GM21825 (cell line): Measurements from ENCODE around the gene GPR176.

Experiments used
- ATAC-seq: cut with Tn5 transposase; IDR thresholded peaks from one replicate; pipeline ENCODE4 v1.9.1; 2021; ENCODE audit warnings: mild to moderate bottlenecking, moderate library complexity; ENCODE audit not compliant: unreplicated experiment

Gene GPR176, protein sequence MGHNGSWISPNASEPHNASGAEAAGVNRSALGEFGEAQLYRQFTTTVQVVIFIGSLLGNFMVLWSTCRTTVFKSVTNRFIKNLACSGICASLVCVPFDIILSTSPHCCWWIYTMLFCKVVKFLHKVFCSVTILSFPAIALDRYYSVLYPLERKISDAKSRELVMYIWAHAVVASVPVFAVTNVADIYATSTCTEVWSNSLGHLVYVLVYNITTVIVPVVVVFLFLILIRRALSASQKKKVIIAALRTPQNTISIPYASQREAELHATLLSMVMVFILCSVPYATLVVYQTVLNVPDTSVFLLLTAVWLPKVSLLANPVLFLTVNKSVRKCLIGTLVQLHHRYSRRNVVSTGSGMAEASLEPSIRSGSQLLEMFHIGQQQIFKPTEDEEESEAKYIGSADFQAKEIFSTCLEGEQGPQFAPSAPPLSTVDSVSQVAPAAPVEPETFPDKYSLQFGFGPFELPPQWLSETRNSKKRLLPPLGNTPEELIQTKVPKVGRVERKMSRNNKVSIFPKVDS

DNA sequence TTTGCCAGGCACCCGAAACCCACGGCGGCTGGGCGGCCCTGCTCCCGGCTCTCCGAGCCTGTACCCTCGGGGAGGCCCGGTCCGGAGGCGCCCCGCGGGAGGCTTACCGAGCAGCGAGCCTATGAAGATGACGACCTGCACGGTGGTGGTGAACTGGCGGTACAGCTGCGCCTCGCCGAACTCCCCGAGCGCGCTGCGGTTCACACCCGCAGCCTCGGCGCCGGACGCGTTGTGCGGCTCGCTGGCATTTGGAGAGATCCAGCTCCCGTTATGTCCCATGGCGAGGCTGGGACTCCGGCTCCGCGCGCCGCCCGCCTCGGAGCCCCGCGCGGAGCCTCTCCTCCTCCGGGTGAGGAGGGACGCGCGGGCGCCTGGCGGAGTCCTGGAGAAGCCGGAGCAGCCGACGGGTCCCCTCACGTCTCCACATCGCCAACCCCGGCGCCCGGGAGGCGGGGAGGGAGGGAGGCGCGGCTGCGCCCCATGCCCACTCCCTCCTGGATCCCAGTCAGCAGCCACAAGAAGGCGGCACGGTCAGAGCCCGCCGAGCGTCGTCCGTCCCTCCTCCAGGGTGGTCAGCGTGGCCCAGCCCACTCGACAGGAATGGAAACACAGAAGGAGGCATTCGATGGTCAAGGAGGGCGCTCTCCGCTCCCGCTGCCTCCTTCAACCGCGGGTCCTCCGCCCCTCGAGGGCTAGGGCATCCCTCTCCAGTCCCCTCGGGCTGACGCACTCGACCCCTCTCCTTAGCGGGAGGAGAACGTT, at the start of gene GPR176:
Gene GPR176, minus strand, starts transcription at position 519 of the 762 bp plus-strand sequence. Its CDS starts 240 bp downstream, at position 279.
- ATAC-seq: peak; percentile 11

DNA sequence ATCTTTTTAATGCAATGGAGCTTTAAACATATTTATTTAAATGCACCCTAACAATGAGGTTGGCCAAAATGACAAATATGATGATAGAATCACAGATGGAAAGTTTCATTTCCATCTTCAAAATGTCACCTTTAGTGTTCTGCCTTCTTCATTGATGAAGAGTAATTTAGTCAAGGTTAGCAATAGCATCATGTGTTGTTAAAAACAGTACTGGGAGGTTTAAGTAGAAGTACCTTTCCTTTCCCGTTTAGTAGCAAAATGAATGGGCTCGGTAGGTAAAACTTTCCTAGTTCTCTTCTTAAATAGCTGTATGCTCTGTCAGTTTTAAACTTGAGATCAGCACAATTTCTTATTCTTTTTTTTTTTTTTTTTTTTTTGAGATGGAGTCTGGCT, 48.9 kb upstream of the GPR176 start:
- ATAC-seq: no peak

- no peak for ATAC-seq
Measured at GRCh38 chr15:39968273-39969001, 48.4 kb upstream of the GPR176 start.

DNA sequence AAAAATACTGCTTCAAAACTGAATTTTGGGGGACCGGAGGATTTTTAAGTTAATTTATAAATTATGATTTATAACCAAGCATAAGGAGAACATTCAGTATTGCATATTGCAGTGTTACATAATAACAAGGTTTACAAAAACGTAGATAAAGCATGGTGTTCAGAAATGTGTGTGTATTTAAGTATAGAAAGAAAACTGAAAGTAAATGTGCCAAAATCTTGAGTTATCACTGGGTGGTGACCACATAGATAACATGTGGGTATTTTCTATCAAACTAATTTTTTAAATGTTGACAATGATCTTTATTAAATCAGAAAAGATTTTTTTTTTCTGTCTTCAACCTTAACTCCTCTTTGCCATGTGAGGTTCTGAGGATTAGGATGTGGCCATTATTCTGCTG, 46.5 kb upstream of the GPR176 start:
- ATAC-seq: no peak

DNA sequence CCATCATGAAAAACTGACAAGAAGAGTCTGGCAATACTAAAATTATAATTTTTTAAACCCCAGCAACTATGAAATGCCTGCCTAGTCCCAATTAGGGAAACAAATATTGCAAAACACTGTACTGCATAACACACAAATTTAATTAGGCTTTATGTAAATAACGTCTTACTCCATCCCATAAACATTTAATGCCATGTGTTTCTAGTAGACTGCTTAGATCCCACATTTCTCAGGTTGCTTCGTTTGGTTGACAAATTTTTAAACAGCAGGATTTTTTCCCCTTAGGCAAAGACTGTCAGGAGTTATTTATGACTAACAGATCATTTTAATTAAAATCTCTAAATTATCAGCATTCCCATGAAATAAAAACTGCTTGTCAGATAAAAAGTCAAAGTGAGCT, 43.7 kb upstream of the GPR176 start:
- ATAC-seq: no peak

GRCh38 chr15:39961051-39961450, 41.0 kb upstream of the GPR176 start:
- no peak for ATAC-seq

- no peak for ATAC-seq
Measured at GRCh38 chr15:39960411-39960810, 40.3 kb upstream of the GPR176 start.

DNA sequence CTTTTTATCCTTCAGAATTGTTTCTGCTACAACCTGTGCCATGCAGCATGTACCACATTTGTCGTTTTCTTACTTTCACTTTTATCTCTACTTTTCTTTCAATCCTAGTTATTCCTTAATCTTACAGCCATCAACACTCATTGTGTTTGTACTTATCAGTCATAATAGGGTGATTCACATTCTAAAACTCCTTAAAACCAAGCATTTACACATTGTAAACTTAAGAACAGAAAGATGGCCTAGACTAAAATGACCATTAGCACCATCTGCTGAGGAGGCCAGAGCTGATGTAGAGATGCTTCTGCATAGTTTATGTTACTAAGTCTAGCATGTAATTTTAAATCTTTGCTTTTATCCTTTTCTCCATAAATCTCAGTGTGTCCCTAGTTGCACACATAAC, 39.3 kb upstream of the GPR176 start:
- no peak for ATAC-seq

DNA sequence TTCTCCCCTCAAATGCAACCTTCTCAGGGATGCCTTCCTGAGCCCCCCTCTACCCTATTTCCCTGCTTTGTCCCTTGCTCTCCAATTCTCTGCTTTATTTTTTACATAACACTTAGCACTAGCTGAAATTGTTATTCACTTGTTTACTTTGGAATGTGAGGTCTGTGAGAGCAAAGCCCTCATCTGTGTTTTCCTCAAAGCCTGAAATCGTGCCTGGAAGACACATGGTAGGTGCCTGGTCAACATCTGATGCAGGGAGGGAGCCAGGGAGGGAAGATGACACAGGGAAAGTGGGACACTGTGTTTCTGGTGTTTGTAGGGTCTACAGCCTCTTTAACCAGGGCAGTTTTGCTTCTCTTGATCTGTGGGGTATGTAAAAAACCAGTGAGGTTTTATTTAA, 37.4 kb upstream of the GPR176 start:
- no peak for ATAC-seq

GRCh38 chr15:39953521-39953920, 33.5 kb upstream of the GPR176 start:
- ATAC-seq: no peak

DNA sequence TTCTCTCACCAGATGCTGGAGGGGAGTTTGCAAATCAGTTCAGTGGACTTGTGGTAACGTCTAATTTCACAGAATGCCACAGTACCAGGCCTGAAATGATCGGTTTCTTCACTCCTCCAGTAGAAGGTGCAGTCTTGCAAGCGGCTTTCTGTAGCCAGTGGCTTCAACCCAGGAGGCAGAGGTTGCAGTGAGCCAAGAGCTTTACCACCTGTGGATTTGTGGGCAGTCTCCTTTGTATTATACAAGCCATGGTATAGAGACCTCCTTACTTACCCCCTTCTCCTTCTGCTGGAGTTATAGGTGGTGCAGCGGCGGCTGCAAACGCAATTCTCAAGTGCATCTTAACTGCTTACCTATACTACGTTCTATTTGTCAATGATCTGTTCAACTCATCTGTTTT, 31.5 kb upstream of the GPR176 start:
- no peak for ATAC-seq

DNA sequence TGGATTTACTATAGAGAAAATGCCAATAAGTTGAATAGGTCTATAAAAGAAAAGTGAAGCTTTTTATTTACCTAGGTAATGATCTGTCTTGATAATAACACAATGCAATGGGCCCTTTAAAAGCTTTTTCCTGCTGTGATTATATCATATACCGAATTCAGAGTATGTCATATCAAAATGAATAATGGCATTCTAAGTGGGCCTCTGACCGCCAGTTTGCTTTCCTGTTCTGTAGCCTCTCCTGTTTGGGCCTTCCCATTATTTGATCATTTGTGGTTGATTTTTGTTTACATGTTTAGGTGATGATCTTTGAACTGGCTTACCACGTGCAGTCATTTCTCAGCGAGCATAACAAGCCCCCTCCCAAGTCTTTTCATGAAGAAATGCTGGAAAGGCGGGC, 28.8 kb upstream of the GPR176 start:
- ATAC-seq: no peak

DNA sequence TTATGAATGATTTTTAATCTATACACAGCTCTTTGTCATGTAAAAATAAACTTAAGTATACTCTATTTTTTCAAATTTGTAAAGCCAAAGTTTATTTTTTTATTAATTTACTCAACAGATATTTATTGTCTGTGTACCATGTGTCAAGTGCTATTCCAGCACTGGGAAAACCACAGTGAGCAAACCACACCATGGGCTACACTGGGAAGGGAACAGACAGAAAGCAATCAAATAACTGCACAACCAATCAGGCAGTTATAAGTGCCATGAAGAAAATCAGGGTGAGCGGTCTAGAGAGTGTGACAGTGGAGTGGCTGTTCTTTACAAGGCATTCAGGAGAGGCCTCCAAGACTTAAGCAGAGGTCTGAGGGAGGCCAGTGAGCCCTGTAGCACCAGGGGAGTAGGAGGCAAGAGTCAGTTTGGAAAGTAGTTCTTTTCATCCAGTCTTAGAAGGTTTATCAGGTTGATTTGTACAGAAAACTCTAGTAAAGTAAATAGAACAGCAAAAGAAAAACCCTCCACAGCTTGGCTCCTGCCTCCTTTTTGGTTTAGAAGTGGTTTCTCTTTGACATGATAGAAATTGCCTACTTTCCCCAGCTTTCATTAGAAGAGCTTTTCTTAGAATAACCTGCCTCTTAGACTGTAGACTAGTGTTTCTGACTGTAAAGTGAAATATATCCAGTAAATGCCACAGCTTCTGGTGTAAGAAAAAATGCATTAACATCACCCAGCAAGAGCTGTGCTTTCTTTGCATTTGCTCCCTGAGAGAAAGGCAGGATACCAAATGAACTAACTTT, 27.5 kb upstream of the GPR176 start:
- ATAC-seq: no peak

DNA sequence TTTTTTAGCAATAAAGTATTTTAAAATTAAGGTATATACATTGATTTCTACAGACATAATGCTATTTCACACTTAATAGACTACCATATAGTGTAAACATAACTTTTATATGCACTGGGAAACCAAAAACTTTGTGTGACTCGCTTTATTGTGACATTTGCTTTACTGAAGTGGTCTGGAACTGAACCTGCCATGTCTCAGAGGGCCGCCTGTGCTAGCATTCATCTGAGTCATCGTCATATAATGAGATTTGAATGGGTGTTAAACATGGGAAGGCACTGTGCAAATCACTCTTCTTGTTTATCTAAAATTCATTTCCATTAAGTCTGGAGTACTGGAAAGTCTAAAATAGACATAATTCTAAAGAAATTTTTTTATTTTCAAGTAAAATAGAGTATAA, 26.8 kb upstream of the GPR176 start:
- ATAC-seq: no peak

DNA sequence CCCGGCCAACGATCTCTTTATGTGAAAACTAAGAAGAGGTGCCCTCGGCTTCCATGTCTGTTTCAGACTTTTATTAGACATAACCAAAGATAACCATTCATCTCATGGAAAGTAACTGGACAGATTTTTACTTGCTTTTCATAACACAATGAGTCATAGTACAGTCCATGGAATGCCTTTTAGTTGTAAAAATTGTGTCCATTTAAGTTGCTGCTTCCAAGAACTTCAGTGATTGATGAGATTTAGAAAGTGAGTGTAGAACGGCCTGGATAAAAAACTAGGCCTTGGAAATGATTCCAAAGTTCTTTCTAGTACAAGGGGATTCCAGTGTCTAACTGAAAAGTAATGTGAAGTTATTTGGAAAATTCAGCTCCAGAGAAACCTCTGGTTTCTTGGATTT, 24.7 kb upstream of the GPR176 start:
- ATAC-seq: no peak

DNA sequence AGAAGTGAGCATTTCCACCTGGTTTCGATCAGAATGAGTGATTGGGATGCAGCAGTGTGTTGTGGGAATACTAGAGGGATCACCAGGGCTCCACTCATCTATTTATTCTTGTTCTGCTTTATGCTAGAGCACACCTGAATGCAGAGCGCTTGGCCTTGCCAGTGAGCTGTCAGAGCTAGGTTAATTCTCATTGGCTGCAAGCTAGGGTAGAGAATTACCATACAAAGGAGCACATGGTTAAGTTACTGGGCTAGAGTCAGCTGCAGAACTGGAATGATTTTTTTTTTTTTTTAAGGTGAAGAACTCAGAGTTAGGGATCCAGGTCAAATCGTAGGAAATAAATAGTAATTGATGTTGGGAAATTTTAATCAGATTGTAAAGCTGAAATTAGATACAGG, 22.7 kb upstream of the GPR176 start:
- ATAC-seq: no peak

DNA sequence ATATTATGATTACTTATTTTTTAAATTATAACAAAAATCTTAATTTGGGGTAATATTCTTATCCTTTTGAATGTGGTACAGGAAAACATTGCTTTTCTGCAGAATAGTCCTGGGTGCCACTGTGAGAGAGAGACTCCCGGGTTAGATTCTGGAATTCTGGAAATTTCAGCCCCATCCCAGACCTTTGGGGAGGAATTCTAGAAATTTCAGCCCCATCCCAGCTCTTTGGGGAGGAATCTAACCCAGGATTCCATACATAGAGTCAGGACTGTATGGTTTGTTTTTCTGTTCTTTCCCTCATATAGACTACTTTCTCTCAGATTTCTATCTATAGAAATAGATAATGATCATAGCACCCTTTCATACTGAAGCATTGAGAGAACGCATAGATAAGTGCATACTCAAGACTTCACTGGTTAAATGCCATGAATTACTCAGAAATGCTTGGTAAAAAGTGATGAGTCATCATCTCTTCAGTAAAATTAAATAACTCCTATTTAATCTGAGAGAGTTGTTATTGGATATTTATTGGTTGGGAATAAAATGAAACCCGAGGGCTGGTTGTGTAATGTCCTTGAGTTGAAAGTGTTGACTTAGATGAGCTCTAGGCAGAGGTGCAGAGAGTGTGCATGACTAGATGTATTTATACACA, 22.2 kb upstream of the GPR176 start:
- no peak for ATAC-seq

GRCh38 chr15:39939487-39940452, 19.7 kb upstream of the GPR176 start:
- ATAC-seq: peak; percentile 57

GRCh38 chr15:39937696-39938095, 17.6 kb upstream of the GPR176 start:
- ATAC-seq: no peak
